ENCODE measurements around the gene TPT1.
"Not testable (repeated sequence)": the region's sequence is repeated elsewhere in the genome, so short reads cannot be mapped to it uniquely, and the experiment has no call there.

DNA sequence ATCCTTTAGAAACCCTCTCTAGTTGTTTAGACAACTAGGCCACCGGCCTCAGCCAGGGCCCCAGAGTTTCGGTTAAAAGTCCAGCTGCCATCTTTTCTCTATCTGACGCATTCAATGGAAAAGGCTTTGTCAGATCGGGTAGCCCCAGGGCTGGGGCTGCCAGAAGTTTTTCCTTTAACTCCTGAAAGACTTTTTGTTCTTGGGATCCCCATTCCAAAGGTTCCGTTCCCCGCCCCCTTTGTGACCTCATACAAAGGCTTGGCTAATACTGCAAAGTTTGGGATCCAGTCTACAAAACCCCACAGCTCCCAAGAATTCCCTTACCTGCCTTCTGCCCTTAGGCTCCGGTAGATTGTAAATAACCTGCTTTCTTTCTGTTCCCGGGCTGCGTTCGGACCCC, 38.5 kb upstream of the TPT1 start:
- TF ChIP-seq, protein P1, sequence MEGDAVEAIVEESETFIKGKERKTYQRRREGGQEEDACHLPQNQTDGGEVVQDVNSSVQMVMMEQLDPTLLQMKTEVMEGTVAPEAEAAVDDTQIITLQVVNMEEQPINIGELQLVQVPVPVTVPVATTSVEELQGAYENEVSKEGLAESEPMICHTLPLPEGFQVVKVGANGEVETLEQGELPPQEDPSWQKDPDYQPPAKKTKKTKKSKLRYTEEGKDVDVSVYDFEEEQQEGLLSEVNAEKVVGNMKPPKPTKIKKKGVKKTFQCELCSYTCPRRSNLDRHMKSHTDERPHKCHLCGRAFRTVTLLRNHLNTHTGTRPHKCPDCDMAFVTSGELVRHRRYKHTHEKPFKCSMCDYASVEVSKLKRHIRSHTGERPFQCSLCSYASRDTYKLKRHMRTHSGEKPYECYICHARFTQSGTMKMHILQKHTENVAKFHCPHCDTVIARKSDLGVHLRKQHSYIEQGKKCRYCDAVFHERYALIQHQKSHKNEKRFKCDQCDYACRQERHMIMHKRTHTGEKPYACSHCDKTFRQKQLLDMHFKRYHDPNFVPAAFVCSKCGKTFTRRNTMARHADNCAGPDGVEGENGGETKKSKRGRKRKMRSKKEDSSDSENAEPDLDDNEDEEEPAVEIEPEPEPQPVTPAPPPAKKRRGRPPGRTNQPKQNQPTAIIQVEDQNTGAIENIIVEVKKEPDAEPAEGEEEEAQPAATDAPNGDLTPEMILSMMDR (IDR thresholded peaks at IDR 0.05; ENCODE audit: insufficient read depth, low read length, poor library complexity, severe bottlenecking): not testable (repeated sequence)
- not testable (repeated sequence) for TF ChIP-seq EZH2phosphoT487 (conservative IDR thresholded peaks at IDR 0.05; ENCODE audit: low read length)
